Ascending aorta (tissue), 2 donors: ENCODE measurements around the gene TSSC4. TPM values are rescaled to one million over a fixed set of nuclear protein-coding genes. Genes with fewer than 3 reads are reported as not detected.

Experiments
- DNase-seq, 2 donors: peaks; one replicate each; pipeline ENCODE4 v3.0.0-alpha.2; 2019; ENCODE audit warnings: low spot score in 2 of 2
- H3K27ac ChIP-seq, 2 donors: fragments of 200-600 bp; sonication (generic); one replicate each; pipeline ENCODE4 v1.5.1; 2016 to 2017; ENCODE audit warnings: mild to moderate bottlenecking in 1 of 2
- H3K27me3 ChIP-seq: fragments of 200-600 bp; sonication (generic); one replicate; pipeline ENCODE4 v1.5.1; 2017
- H3K36me3 ChIP-seq, 2 donors: fragments of 200-600 bp; sonication (generic); one replicate each; pipeline ENCODE4 v1.5.1; 2016
- H3K4me1 ChIP-seq, 2 donors: fragments of 200-600 bp; sonication (generic); one replicate each; pipeline ENCODE4 v1.5.1; 2016 to 2017; ENCODE audit warnings: mild to moderate bottlenecking in 1 of 2
- H3K4me3 ChIP-seq, 2 donors: fragments of 200-600 bp; sonication (generic); one replicate each; pipeline ENCODE4 v1.5.1; 2016 to 2017; ENCODE audit warnings: mild to moderate bottlenecking in 1 of 2
- H3K9me3 ChIP-seq, 2 donors: fragments of 200-600 bp; sonication (generic); one replicate each; pipeline ENCODE4 v1.5.1; 2016
- intact Hi-C: fragments of 100-400 bp; cut with DNase I; formaldehyde crosslinking; loops from one replicate; pipeline ENCODE4 v1.15.1; 2023
- total RNA-seq: library from RNA; depleted of rRNA; stranded (reverse); fragments of >200 nt; gene quantifications from one replicate; pipeline ENCODE4 v1.1.0, GENCODE V29; 2016
- TF ChIP-seq, protein P1 (sequence below), 3 experiments: fragments of 200-600 bp in 2 of 3; fragments of 450-650 bp in 1 of 3; sonication (generic) in 2 of 3; IDR thresholded peaks; one replicate each; pipeline ENCODE4 v1.5.1; 2016 to 2019; ENCODE audit warnings: antibody characterized with exemption in 3 of 3, mild to moderate bottlenecking in 1 of 3, moderate library complexity in 1 of 3

TSSC4 gene
- total RNA-seq, 1 donor from 2014 or later = 183 TPM

DNA sequence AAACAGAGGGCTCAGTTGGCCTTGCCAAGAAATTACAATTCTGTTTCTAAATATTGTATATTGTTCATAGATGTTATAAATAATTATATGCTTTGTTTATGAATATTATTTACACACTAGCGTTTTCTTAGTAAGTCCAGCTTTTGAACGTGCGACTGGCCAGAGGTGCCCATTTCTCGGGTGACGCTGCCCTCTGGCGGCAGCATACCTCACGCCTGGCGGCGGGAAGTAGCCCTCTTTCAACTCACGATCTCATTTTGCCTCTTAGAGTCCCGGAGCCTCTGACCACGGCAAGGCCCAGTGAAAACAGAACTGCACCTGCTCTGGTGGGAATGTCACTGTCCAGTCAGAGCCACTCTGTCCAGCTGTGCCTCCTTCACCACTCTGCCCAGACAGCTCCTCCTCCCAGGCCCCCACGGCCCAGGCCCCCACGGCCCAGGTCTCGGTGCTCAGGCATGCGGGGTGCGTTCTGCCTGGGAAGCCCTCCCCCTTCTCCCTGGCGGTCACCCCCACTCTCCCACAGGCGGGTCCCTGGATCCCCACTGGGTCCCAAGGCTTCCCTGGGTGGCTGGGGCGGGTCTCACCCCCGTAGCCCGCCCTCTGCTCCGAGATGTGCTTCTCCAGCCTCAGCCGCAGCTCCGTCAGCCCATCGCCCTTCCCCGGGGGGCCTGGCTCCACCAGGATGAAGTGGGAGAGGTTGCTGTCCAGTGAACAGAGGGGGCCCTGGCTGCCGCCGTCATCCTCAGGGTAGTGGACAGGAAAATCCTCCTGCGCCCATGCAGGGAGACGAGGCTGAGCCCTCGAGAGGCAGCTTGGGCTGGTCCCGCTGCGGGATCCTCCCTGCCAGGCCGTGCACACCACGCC is 19.3 kb downstream of the TSSC4 start:
- Histone ChIP-seq H3K9me3 (no peaks in the 10 kb centered on the region), H3K27me3 (no peaks in the 10 kb centered on the region), H3K4me3 (no peak overlapping the region), H3K36me3 (no peaks in the 10 kb centered on the region), H3K27ac (no peak overlapping the region), H3K4me1 (peaks cover 0 to 3% of the 10 kb centered on the region in 2 donors)
- intact Hi-C loops = loop anchor here (1.0 kb wide), 2 partner anchors 115 to 223 kb away; no protein-coding TSS in a partner anchor
- DNase-seq = peak in 1 of 2 donors; percentile 81
- TF ChIP-seq, protein P1, sequence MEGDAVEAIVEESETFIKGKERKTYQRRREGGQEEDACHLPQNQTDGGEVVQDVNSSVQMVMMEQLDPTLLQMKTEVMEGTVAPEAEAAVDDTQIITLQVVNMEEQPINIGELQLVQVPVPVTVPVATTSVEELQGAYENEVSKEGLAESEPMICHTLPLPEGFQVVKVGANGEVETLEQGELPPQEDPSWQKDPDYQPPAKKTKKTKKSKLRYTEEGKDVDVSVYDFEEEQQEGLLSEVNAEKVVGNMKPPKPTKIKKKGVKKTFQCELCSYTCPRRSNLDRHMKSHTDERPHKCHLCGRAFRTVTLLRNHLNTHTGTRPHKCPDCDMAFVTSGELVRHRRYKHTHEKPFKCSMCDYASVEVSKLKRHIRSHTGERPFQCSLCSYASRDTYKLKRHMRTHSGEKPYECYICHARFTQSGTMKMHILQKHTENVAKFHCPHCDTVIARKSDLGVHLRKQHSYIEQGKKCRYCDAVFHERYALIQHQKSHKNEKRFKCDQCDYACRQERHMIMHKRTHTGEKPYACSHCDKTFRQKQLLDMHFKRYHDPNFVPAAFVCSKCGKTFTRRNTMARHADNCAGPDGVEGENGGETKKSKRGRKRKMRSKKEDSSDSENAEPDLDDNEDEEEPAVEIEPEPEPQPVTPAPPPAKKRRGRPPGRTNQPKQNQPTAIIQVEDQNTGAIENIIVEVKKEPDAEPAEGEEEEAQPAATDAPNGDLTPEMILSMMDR (IDR thresholded peaks at IDR 0.05) = peak; percentile 60 to 74 (median 69)

DNA sequence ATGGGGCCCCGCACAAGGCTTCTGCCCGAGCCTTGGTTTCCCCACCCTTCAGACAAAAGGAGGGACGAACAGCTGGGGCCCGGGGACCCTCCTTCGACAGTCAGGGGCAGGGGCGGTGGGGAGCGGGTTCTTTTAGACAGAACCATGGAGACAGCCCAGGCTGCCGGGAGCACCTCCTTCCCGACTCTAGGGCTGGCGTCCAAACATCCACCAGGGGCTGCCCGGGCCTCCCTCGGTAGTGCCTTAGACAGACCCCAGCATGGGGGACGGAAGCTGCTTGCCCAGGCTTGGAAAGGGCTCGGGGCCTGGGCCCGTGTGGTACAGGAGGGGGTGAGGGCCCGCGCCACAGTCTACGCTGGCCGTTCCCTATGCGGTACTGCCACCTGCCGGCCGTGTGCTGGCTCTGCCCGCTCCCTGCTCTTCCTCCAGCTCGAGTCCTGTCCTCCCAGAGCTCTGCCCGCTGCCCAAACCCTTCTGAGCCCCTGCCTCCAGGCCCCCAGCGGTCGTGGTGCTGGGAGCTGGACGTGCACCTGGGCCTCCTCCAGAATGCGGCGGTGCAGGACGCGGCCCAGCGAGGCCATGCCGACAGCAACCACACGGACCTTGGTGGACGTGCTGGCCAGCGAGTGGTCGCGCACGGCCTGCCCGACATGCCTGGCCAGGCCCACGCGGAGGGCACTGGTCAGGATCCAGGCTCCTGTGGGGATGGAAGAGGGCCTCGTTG is 20.1 kb downstream of the TSSC4 start:
- H3K36me3 ChIP-seq = no peaks in the 10 kb centered on the region
- H3K9me3 ChIP-seq = no peaks in the 10 kb centered on the region
- no peak overlapping the region for H3K27ac ChIP-seq
- intact Hi-C loops = loop anchor here (1.0 kb wide), 2 partner anchors 115 to 223 kb away; no protein-coding TSS in a partner anchor
- peak in 1 of 2 donors; percentile 82 for DNase-seq
- peaks cover 0 to 3% of the 10 kb centered on the region in 2 donors for H3K4me1 ChIP-seq
- TF ChIP-seq, protein P1 (IDR thresholded peaks at IDR 0.05) = peak; percentile 90 to 96 (median 96)
- no peaks in the 10 kb centered on the region for H3K27me3 ChIP-seq
- no peak overlapping the region for H3K4me3 ChIP-seq

DNA sequence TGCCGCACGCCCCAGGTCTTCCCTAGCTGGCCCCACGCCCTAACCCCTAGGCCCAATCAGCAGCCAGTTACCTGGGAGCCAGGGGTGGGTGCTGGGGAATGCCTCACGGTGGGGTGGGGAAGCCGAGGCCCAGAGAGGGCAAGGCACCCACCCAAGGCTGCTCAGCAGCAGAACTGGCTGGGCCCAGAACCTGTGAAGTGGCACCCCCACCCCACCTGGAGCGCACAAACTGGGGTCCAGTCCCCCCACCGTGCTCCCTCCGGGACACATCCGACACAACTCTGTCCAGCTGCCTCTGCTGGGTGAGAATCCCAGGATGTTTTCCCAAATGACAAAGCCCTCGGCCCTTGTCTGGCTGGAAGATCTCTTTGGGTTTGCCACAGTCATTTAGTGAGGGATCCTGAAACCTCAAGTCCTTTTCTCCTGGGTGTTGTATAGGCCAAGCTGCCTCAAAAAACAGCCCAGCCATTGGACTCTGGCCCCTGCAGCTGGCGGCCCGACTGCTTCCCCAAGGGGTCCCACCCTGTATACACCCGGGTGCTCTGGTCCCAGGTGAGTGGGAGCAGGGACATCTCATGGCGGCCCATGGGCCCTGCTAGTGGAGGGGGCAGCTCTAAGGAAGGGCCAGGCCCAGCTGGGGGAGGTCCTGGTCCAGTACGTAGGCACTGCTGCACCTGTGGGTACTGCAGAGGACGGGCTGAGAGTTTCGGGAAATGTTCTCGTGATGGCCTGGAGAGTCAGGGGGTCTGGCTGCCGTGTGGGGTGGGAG is 20.9 kb downstream of the TSSC4 start:
- no peak for DNase-seq
- H3K27ac ChIP-seq = no peak overlapping the region
- no peaks in the 10 kb centered on the region for H3K27me3 ChIP-seq
- intact Hi-C loops = no loop called here
- peaks cover 0 to 3% of the 10 kb centered on the region in 2 donors for H3K4me1 ChIP-seq
- no peak overlapping the region for H3K4me3 ChIP-seq
- H3K36me3 ChIP-seq = no peaks in the 10 kb centered on the region
- TF ChIP-seq, protein P1 (IDR thresholded peaks at IDR 0.05) = no peak
- H3K9me3 ChIP-seq = no peaks in the 10 kb centered on the region

DNA sequence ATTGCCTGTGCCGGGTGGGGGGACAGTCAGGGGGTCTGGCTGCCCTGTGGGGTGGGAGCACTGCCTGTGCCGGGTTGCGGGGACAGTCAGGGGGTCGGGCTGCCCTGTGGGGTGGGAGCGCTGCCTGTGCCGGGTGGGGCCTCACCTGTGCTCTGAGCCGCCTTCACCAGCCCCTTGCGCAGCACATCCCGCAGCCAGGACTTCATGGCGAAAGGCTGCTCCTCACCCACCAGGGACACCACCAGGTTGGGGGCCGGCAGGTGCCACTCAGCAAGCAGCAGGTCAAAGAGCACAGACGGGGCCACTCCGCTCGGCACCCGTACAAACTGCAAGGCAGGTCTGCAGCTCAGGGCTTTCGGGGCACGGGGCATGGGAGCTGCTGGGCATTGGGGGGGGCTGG is 21.4 kb downstream of the TSSC4 start:
- no peaks in the 10 kb centered on the region for H3K9me3 ChIP-seq
- no peaks in the 10 kb centered on the region for H3K27me3 ChIP-seq
- DNase-seq = no peak
- intact Hi-C loops = no loop called here
- no peak overlapping the region for H3K27ac ChIP-seq
- no peaks in the 10 kb centered on the region for H3K36me3 ChIP-seq
- TF ChIP-seq, protein P1 (IDR thresholded peaks at IDR 0.05) = no peak
- no peak overlapping the region for H3K4me3 ChIP-seq
- H3K4me1 ChIP-seq = peaks cover 0 to 3% of the 10 kb centered on the region in 2 donors

DNA sequence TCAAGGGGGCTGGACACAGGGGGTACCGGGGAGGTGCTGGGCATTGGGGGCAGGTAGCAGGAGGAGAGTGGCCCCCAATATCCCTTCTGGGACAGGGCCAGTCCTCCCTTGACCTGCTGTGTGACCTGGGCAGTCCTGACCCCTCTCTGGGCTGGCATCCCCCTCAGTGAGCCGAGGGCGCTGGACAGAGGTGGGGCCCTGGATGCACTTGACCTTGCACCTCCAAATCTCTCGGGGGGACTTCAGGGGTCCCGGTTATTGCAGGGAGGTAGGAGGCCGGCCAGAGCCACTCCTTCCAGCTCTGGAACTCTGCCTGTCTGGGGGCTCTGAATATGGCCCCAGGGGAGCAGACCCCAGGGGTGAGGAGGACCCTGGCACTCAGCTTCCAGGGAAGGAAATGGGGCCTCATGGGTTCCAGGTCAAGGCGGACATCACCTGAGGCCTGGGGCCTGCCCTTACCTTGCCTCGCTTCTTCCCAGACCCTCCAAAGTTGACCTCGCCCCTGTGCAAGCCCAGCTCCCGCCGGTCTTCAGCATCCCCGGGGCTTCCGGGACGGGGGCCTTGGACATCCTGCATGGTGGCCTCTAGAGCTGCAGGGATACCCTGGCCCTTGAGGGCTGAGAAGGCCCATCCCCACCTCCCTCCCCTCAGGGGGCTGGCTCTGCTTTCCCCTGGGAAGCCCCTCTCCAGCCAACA is 22.1 kb downstream of the TSSC4 start:
- no peaks in the 10 kb centered on the region for H3K27me3 ChIP-seq
- TF ChIP-seq, protein P1 (IDR thresholded peaks at IDR 0.05) = no peak
- H3K9me3 ChIP-seq = no peaks in the 10 kb centered on the region
- no peak overlapping the region for H3K4me3 ChIP-seq
- intact Hi-C loops = no loop called here
- no peak for DNase-seq
- H3K36me3 ChIP-seq = no peaks in the 10 kb centered on the region
- no peak overlapping the region for H3K27ac ChIP-seq
- H3K4me1 ChIP-seq = peaks cover 0 to 3% of the 10 kb centered on the region in 2 donors
